Measurements from ENCODE around the gene GEMIN4.
"Not testable (repeated sequence)": the region's sequence is repeated elsewhere in the genome, so short reads cannot be mapped to it uniquely, and the experiment has no call there.

Gene GEMIN4

GRCh38 chr17:752002-752619, at the start of gene GEMIN4:
GEMIN4 (minus strand) TSS chr17:752264; CDS start chr17:752142, 122 bp downstream.
- peak; percentile 95 for DNase-seq (ENCODE audit: low read depth, low spot score)

- DNase-seq (ENCODE audit: low read depth, low spot score), result no peak
These were observed 49.6 kb upstream of the GEMIN4 start for GRCh38 chr17:801660-802059.

- no peak for DNase-seq (ENCODE audit: low read depth, low spot score)
These were observed 48.6 kb upstream of the GEMIN4 start for GRCh38 chr17:800446-801242.

- DNase-seq (ENCODE audit: low read depth, low spot score), result no peak
These were observed 47.2 kb upstream of the GEMIN4 start for GRCh38 chr17:799261-799660.

GRCh38 chr17:798246-798645, 46.2 kb upstream of the GEMIN4 start:
- DNase-seq (ENCODE audit: low read depth, low spot score), result no peak

GRCh38 chr17:797236-797840, 45.3 kb upstream of the GEMIN4 start:
- DNase-seq (ENCODE audit: low read depth, low spot score), result no peak

GRCh38 chr17:796609-797008, 44.5 kb upstream of the GEMIN4 start:
- no peak for DNase-seq (ENCODE audit: low read depth, low spot score)

- DNase-seq (ENCODE audit: low read depth, low spot score), result no peak
These were observed 43.7 kb upstream of the GEMIN4 start for GRCh38 chr17:795721-796120.

GRCh38 chr17:795276-795675, 43.2 kb upstream of the GEMIN4 start:
- no peak for DNase-seq (ENCODE audit: low read depth, low spot score)

- DNase-seq (ENCODE audit: low read depth, low spot score), result no peak
These were observed 42.8 kb upstream of the GEMIN4 start for GRCh38 chr17:794876-795275.

GRCh38 chr17:792277-792676, 40.2 kb upstream of the GEMIN4 start:
- DNase-seq (ENCODE audit: low read depth, low spot score), result no peak

- no peak for DNase-seq (ENCODE audit: low read depth, low spot score)
These were observed 39.8 kb upstream of the GEMIN4 start for GRCh38 chr17:791829-792228.

GRCh38 chr17:790874-791247, 38.8 kb upstream of the GEMIN4 start:
- not testable (repeated sequence) for DNase-seq (ENCODE audit: low read depth, low spot score)

GRCh38 chr17:789931-790873, 38.1 kb upstream of the GEMIN4 start:
- not testable (repeated sequence) for DNase-seq (ENCODE audit: low read depth, low spot score)

- DNase-seq (ENCODE audit: low read depth, low spot score), result no peak
These were observed 37.2 kb upstream of the GEMIN4 start for GRCh38 chr17:789160-789840.

- DNase-seq (ENCODE audit: low read depth, low spot score), result no peak
These were observed 36.5 kb upstream of the GEMIN4 start for GRCh38 chr17:788551-788950.

- DNase-seq (ENCODE audit: low read depth, low spot score), result no peak
These were observed 35.7 kb upstream of the GEMIN4 start for GRCh38 chr17:787641-788221.

- DNase-seq (ENCODE audit: low read depth, low spot score), result not testable (repeated sequence)
These were observed 33.8 kb upstream of the GEMIN4 start for GRCh38 chr17:785901-786300.

GRCh38 chr17:784143-784542, 32.1 kb upstream of the GEMIN4 start:
- DNase-seq (ENCODE audit: low read depth, low spot score), result no peak

GRCh38 chr17:781805-782731, 30.0 kb upstream of the GEMIN4 start, which contains the start of the genes GLOD4 and MRM3:
GLOD4 (minus strand) TSS chr17:782280; CDS start chr17:782255, 25 bp downstream.
MRM3 (plus strand) TSS chr17:782353; CDS start chr17:782379, 26 bp downstream.
- DNase-seq (ENCODE audit: low read depth, low spot score), result peak; percentile 92

All from activated CD4-positive, CD25-positive, alpha-beta regulatory T cell treated with anti-CD3 and anti-CD28 coated beads, Interleukin-2, amount 50 U/mL, for 16 hours (primary cell).